Measurements from ENCODE around the gene RAB38. TPM values are rescaled to one million over a fixed set of nuclear protein-coding genes. Genes with fewer than 3 reads are reported as not detected.

Gene RAB38

Small RNA genes lying within 50 kb of the gene (small RNA-seq; reads per million reads assigned to genes)
- gene MIR3166 (ENCODE audit: insufficient read depth) (not detected), gene RF00019 (ENCODE audit: insufficient read depth) (not detected)

All from neuronal stem cell (in vitro differentiated cells).